Daoy (cell line): ENCODE data around the gene CD84. TPM values are rescaled to one million over a fixed set of nuclear protein-coding genes. Genes with fewer than 3 reads are reported as not detected.
"Not testable (repeated sequence)": the region's sequence is repeated elsewhere in the genome, so short reads cannot be mapped to it uniquely, and the experiment has no call there.

ENCODE experiments used
- DNase-seq: peaks from one replicate; pipeline ENCODE4 v3.0.0-alpha.2; 2015; ENCODE audit warnings: low read depth
- total RNA-seq: library from RNA; depleted of rRNA; stranded (reverse); fragments of >200 nt; shearing (Covaris generic); gene quantifications from 2 replicates; pipeline ENCODE4 v1.2.3, GENCODE V29; 2014

Gene CD84
- total RNA-seq, 1 experiment from 2014 or later: not detected

DNA sequence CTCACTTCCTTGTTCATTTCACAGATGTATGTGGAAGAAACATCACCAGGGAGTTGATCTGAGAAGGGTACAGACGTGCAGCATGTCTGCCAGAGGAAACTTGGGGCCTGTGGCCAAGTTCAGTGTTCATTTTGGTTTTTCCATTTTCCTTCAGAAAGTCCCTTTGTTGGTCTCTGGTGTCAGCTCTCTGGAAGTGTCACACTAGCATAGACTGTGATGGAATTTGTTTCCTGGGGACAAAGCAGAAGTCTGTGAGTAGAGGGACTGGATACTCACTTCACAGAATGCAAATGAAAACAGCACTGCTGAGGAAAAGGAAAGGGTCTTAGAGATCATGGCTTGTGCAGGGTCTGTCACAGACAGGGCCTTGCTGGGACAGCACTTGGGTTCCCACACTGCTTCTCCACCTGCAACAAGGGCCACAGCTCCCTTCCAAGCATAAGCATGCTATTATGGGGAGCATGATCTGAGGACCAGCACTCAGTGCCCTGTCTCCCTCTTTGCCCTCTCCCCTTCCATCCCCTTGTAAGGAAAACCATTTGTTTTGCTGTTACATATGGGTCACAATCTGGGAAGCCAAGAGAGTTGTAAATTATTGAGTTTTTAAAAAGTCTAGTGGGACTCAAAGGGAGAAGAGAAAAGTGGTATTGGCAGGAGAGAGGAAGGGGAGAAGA lies 31.4 kb upstream of the CD84 start:
- DNase-seq: no peak

DNA sequence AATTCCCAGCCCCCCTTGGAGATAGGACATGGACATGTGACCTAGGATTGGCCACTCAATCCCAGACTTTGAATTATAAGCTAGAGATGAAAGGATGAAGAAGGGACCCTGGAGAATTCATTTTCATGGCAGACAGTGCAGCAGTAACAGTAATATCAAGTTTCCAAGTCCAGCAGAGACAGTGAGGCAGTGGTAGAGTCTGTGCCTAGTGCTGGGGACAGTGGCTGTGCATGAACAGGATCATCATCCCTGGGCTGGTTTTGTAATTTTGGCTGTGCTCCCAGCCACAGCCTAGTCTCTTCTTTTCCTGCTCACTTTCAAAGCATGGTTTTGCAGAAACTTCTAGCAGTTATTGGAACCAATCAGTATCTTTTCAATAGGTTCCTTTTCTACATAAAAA lies 29.6 kb upstream of the CD84 start:
- DNase-seq: no peak

DNA sequence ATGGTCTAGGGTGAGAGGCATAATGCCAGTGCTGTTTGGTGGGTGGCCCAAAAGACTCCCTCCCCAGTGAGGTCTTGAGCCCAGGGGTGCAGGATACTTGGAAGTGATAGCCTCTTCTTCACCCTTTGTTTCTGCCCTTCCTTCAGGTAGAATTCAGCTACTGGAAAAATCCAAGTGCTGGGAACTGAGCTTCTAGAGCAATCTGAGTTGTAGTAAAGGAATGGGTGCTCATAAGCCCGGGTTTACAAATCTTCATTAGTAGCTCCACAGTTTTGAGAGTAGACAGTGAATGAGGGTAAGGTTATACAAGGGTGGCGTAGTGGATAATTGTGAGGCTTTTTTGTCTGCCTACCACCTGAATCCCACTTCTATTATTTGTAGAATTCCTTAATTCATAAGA lies 29.2 kb upstream of the CD84 start:
- no peak for DNase-seq

DNA sequence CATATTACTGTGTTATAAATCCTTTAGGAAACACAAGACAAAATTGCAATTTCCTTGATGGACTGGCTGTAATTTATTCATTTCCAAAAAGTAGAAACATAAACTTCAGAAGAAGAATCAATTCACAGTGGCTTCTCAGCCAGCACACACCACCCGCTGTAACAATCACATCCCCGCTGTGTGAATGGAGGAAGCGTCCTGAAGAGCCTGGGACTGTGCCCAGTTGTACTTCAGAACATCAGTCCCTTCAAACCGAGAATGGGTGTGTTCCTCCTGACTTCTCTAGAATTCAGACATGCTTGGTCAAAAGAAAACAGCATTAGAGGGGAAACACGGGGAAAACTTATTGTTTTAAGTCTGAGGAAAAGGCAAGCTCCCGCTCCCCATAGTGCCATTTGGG lies 28.8 kb upstream of the CD84 start:
- DNase-seq: no peak

DNA sequence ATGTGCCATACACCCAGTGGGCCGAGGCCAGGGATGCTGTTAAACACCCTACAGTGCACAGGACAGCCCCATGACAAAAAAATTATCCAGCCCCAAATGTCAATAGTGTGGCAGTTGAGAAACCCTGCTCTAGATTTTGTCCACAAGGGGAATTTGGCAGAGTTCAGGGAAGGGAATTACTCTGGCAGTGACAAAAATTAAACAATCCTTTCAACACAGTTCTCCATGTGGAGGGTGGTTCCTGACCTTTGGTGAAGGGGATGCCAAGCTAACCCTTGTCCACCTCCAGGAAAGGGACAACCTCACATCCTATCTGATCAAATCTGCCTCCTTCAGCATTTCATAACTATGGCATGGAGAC lies 28.4 kb upstream of the CD84 start:
- DNase-seq: no peak

DNA sequence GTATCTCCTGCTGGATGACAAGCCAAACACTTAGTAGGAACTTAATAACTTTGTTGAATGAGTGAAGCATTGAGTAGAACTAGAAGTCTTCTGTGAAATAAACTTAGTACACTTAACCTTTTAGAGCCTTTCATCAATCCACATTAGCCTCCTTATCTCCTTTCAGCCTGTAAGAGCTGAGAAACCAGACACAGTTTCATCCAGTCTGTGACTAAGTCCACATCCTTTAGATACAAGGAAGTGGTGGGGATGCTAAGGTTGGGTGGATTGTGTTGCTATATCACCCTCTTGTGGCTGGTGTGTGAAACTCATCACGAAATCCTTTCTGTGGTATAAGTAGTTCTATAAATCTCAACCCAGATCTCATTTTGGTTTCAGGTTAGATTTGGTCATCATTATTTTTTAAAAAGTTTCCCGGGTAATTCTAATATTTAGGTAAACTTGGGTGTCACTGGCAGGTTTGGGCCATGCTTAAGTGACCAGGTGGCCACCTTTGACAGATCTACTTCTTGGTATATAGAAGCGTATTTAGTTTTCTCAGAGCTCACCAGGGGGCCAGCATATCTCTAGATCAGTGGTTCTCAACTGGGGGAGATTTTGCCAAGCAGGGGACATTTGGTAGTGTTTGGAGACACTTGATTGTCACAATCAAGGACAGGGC lies 27.8 kb upstream of the CD84 start:
- peak; percentile 74 for DNase-seq

DNA sequence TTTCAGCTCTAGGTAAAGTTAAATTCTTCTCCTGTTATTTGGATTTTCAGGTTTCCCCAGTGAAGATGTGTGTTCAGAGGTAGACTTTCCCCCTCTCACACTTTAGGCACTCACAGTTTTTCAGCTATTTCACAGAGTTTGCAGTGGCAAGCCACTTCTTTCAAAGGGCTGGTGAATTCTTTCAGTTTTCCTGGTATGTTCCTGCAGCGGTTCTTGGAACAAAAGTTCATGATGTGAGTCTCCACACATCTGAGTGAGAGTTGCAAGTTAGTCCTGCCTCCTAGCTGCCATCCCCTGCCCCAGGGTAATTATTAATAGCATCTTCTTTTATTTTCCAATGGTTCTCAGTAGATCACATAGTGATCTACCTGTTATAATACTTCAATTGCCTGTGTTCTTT lies 27.3 kb upstream of the CD84 start:
- no peak for DNase-seq

DNA sequence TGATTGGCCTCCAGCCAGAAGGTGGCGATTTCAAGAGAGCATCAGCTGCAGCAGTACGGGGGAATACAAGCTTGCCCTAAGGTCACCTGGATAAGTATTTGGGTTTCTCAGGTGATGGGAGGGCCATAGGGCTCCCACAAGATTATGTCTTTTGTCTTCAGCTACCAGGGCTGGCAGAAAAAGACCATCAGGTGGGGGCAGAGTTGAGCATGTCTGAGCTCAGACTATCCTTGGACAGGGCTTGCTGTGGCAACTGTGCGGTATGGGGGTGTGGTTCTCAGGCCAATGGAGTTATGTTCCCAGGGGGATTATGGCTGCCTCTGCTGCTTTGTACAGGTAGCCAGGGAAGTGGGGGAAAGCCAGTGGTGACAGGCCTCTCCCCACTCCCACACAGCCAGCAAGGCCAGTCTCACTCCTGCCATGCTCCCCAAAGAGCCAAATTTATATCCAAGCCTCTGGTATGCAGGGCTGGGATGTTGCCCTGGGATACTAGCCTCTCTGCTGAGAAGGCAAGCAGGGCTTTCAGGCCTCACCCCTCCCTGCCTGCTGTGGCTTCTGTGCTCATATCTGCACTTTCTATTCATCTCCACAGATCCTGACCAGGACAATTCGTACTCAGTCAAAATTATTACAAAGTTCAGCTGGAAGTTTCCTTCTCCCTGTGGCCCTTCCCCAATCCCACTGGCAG lies 26.6 kb upstream of the CD84 start:
- no peak for DNase-seq

DNA sequence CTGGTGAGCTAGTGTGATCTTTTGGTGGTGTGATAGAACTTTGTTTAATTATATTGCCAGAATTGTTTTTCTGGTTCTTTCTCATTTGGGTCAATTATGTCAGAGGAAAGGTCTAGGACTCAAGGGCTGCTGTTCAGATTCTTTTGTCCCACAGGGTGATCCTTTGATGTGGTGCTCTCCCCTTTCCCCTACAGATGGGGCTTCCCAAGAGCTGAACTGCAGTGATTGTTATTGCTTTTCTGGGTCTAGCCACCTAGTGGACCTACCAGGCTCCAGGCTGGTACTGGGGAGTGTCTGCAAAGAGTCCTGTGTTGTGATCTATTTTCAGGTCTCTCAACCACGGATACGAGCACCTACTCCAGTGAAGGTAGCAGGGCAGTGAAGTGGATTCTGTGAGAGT lies 25.9 kb upstream of the CD84 start:
- no peak for DNase-seq

DNA sequence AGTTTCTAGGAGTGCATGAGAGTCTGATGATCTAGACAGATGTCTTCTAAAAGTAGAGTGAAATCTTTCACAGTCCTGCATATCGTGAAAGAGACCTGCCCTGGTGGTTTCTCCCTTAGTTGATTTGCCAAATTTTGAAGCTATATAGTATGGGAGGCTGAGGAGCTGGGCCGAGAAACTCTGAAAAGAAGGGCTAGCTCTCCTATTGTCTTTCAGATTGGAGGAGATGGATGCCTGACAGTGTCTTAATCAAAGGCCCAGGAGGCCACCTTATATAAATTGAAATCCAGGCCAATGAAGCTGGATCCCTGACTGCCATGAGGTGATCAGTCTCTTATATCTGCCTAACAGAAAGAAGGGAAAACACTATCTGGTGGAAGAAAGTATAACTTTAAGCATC lies 18.4 kb upstream of the CD84 start:
- DNase-seq: no peak

DNA sequence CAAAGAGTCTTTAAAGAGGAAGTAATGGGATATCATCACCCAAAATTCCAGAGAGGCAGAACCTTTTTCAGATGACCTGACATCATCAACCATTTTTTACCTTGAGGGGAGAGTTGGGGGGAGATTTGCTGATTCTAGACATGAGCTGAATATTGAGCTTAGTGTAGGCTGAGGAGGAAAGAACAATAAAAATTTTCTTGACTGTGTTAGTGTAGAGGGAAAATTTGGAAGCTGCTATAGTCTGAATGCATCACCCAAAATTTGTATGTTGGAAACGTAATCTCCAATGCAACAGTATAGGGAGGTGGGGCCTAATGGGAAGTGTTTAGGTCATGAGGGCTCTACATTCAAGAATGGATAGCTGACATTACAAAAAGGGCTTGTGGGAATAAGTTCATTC lies 17.8 kb upstream of the CD84 start:
- DNase-seq: no peak

DNA sequence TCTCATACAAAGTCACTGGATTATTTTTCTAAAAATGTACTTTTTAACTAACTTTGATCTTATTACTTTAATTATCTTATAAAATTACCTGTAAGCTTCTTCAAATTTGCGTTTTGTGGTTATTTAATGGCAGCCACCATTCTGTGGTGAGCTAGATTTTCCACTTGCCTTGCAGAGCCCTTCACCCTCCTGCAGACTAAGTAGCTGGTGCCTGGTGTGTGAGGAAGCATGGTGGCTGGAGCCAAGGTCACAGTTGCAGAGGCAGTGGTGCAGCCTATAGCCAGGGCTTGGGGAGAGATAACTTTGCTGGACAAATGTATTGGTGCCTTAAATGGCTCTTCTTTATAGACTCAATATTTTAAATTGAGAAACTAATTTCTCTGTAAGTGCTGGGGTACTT lies 11.2 kb upstream of the CD84 start:
- DNase-seq: no peak

DNA sequence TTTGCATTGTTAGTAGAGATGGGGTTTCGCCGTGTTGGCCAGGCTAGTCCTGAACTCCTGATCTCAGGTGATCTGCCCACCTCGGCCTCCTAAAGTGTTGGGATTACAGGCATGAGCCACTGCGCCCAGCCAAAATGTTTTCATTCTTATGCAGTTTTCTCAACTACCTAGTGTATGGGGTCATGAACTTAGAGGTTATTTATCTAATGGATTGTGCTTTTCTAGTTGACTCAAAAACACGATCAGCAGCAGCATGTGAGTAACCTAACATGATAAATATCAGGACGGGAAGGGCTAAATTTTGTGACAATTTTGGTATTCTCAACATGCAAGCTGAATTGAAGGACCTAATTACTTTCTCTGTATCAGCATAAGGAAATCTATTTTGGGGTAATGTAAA lies 9.2 kb upstream of the CD84 start:
- no peak for DNase-seq

DNA sequence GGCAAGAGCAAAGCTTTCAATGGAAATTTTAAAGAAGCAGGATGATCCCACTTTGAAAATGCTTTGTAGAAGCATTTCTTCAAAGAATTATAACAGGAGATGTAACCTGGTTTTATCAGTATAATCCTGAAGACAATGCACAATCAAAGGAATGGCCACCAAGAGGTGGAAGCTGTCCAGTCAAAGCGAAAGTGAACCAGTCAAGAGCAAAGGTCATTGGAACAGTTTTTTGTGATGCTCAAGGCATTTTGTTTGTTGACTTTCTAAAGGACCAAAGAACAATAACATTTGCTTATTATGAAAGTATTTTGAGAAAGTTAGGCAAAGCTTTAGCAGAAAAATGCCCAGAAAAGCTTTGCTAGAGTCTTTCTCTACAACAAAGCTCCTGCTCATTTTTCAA lies 5.5 kb upstream of the CD84 start:
- no peak for DNase-seq

DNA sequence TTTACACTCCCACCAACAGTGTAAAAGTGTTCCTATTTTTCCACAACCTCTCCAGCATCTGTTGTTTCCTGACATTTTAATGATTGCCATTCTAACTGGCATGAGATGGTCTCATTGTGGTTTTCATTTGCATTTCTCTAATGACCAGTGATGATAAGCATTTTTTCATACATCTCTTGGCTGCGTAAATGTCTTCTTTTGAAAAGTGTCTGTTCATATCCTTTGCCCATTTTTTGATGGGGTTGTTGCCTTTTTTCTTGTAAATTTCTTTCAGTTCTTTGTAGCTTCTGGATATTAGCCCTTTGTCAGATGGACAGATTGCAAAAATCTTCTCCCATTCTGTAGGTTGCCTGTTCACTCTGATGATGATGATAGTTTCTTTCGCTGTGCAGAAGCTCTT lies 3.7 kb upstream of the CD84 start:
- DNase-seq: not testable (repeated sequence)

DNA sequence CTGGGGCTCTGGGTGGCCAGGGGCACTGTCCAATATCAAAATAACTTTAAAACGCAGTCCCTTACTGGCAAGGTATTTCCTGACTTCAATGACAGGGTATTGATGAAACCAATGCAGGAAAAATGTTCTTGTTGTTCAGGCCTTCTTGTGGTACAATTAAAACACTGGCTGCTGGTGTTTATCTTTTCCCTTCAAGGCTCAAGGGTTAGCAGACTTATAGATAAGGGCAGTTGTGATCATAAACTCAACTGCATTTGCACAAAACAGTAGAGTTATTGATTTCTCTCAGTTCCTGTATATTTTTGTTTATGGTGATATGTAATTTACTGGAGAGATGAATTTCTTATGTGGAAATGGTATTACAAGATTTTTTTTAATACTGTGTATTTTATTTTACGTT lies 2.7 kb upstream of the CD84 start:
- DNase-seq: no peak

DNA sequence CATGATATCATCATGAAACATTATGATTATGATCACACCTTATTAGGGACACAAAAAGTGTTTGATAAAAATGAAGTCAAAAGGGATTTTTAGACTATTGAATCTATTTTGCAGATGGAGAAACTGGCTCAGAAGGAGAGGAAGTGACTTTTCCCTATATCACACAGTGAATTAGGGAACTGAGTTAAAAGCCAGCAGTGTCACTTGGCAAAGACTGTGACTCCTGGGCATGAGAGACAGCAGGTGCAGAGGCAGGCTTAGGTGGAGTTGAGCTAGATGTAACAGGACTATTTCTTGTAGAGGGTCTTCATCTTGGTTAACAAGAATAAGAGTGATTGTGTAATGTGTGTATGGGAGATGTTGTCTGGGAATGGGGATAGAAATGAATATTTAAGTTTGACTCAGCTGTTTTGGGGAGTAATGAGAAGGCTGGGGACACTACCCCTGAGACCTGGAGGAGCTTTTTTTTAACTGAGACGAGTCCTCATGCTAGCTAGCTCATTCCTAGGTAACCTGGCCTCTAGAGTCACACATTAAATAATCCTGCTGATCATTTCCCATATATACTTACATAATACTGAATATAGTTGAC lies 1.0 kb upstream of the CD84 start:
- no peak for DNase-seq

DNA sequence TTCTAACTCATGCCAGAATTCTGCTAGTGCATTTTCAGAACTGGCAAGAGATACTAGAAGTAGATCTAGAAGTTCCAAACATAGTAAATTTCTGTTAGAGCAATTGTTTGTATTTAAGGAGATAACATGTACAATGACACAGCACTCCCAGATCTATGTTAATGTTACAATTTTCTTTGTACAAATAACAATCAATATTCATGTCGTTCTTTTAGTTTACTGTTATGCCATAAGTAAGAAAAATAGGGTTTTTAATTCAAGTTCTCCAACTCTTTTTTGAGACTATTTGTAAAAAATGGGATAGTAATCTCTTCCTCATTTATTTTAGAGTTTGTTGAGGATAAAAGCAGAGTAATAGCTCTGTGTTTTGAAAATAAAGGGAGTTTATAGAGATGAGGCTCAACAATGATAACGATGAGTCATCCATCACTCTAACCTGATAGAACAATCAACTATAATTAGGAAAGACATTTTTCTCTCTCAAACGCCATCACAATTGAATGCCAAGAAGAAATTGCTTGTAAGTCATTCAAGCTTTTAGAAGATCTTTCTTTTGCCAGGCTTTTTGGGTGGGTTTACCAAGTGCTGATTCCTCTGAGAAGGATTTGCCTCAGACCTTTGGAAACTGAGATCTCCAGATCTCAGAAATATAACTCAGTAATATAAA lies 638 bp downstream of the CD84 start:
- DNase-seq: no peak

DNA sequence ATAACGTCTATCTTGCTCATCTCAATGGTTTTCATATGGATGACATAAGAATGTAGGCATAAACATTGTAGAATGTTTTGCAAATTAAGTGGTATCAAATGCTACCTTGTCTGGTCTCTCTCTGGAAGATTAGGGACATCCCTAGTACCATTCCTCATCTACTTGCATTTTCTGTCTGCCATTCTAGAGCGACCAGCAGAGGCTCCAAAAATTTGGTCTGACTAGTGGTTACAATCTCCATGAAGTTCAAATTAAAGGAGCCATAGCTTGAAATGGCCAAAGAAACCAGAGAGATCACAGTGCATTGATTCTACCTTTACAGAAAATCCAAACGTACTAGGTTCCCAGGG lies 1.1 kb downstream of the CD84 start:
- no peak for DNase-seq

DNA sequence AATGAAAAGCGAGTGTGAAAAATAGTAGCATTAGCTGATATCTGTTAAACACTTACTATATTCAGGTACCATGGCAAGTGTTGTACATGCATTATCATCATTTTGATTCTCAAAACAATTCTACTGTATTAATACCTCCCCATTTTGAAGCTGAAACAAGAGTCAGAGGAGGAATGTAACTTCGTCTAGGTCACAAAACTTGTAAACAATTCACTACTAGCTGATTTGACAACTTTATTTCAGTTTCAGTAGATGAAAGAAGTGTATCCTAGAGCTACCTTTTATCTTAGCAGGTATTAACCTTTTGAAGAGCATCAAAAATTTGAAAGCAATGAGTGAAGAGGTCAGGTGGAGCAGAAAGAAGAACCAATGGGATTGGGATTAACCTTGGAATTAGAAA lies 1.6 kb downstream of the CD84 start:
- no peak for DNase-seq

DNA sequence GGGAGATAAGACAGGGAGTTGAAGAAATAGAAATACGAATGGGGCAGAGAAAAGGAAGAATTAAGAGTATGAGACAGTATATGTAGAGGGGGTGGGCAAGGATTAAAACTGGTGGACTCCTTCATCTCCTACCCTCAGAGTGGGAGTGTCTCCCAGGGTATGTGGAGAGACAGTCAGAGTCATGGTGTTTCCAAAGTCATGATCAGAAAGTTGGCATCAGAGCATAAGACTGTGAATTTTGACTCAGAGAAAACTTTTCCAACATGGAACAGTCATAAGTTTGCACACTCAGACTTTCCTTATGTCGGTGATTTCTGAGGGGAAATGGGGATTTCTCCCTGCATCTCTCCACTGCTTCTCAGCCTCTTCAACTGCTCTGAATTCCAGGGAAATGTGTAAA lies 2.4 kb downstream of the CD84 start:
- no peak for DNase-seq

DNA sequence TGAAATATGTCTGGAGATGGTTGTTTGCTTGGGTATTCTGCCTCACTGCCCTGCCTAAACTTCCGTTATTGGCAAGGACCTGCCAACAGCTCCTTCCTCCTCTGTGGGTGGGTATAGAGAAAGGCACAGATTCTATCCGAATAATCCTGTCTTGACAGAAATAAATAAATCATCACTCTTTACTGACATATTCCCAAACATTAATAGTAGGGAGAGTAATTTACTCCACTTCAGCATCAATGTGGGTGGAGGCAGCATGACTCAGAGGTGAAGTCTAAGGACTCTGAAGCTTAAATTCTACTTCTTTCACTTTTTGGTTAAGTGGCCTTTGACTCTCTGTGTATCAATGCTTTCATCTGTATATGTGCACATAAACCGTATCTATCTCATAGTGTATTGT lies 2.9 kb downstream of the CD84 start:
- no peak for DNase-seq
